CD4-positive, alpha-beta T cell treated with Interleukin-6 for 4 hours (primary cell): Measurements from ENCODE around the gene MAPK8.
A peak's percentile ranks its signal among the peaks of the same experiment; 100 is the strongest.

Experiments used
- DNase-seq: peaks from one replicate; pipeline ENCODE4 v3.0.0-alpha.2; 2020; ENCODE audit warnings: mixed read lengths

Gene MAPK8

DNA sequence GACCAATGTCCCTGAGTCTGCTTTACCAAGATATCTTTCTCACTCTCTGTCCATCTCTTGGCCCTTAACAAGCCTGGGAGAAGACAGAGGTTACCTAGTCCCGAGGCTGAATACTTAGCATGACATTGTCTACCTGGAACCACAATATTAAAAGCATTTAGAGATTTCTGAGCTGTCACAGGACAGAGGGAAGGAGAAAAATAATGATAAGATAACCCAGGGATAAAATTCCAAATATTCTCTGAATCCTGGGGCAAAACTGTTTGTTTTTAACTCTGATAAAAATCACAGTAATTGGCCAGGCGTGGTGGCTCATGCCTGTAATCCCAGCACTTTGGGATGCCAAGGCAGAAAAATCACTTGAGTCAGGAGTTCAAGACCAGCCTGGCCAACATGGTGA lies 12.0 kb upstream of the MAPK8 start:
- no peak for DNase-seq

GRCh38 chr10:48296576-48297098 lies 9.8 kb upstream of the MAPK8 start:
- no peak for DNase-seq

GRCh38 chr10:48299066-48299465 lies 7.4 kb upstream of the MAPK8 start:
- DNase-seq = no peak

GRCh38 chr10:48299692-48300091 lies 6.8 kb upstream of the MAPK8 start:
- DNase-seq = no peak

GRCh38 chr10:48300556-48300955 lies 5.9 kb upstream of the MAPK8 start:
- DNase-seq = no peak

DNA sequence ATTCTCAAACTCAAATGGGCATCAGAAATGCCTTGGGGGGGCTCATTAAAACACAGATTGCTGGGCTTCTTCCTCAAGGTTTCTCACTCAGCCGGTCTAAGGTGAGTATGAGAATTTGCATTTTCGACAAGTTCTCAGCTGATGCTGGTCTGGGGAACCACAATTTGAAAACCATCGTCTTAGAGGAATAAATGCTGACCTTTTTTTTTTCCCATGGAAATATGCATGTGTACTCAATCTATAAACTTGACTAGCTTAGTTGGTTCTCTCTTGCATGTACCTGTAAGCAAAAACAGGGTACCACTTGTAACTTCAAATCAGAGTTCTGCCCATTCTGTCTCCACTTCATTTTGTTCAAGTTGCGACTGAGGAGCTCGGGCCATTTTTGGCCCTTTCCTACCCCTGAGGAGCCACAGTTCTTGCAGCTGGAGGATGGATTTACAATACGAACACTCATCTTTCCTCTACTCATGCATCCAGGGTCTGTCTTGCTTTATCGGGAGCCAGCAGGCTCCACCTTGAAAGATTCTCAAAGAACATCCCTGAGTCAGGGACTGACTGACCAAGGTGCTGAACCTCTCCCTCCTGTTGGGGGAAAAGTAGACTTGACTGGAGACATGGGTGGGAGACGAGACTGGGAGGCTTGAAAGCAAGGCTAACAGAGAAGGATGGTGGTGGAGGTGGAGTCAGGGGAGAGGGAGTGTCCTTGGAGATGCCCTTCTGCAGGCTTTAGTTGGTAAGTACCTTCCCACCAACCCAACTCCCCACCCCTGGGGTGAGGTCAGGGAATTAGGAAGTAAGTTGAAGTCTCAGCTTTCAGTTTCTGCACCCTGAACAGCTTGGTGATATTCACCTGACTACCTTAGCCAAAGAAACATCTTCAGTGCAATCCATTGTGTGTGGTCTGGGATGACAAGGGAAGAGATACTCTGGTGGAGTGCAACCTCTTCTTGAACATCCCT lies 3.7 kb upstream of the MAPK8 start:
- DNase-seq = no peak

DNA sequence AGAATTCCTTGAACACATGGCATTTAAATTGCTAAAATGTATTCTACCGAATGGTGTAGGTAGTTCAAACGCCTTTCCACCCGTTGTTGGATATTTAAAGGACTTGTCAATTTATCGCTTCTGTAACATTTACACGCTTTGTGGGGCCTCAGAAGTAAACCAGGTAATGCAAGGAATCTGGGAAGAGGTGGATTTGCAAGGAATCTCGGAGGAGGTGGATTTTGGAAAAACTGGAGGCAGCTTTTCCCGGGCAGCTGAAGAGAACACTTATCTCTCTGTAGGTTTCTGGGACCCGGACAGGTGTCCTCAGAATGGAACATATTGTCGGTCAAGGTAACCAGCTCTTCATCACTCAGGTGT lies 592 bp upstream of the MAPK8 start:
- no peak for DNase-seq

DNA sequence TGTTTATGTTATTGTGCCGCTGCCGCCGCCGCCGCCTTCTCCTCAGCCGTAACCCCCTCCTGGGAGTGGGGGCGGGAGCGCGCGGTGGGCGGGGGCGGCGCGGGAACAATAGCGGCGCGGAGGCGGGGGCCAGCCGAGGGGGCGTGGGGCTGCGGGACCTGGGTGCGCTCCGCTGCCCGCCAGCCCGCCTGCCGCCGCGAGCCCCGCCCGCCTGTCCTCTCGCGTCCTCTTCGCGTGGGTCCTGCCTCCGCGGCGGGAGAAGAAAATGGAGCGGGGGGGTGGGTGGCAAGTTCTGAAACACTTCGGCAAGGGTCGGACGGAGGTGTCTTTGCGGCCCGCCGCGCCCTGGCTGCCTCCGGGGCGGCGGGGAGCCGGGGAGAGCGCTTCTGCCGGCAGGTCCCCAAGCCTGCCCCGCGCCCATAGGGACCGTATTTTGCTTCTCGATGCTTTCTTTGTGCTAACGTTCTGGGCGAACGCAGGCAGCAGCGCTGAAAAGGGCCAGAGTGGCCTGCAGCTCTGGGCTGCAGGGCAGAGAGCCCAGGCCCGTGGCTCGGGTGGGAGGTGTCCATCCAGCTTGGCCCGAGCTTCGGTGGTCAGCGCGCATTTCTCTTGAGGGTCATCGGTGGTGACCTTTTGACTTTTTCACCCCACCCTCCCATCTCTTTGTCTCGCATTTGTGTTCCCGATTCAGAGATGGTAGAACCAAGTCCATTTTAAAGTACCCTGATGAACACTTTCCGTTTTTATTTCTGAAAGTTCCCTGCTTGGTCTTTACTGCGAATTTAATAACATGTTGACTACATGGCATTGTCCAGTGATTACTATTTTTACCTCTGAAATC lies 613 bp downstream of the MAPK8 start:
- DNase-seq = peak; percentile 79

DNA sequence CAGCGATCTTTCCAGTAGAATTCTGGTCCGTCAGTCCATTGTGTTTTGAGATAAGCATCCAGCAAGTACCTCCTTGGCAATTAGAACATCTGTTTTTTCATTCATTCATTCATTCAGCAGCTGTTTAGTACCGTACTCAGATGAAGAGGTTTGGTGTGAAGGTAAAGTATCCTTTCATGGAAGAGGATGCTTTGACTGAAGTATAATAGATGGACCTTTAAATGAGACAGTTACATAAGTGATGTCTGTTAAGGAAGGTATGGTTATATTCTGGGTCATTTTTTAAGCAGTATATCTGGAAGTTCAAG lies 1.2 kb downstream of the MAPK8 start:
- no peak for DNase-seq

GRCh38 chr10:48309711-48310226 lies 3.3 kb downstream of the MAPK8 start:
- no peak for DNase-seq

DNA sequence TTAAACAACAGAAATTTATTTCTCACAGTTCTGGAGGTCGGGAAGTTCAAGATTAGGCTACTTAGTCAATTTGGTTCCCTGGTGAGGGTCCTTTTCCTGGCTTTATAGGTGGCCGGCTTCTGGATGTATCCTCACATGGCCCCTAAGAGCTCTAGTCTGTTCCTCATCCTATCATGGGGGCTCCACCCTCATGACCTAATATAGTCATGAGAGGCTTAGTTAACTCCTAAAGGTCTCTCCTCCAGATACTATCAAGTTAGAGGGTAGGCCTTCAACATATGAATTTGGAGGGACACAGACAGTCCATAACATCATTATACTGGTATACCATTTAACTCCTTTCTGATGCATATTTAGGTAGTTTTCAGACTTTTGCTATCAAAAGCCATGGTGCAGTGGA lies 7.6 kb downstream of the MAPK8 start:
- DNase-seq = no peak

- no peak for DNase-seq
These were observed 9.8 kb downstream of the MAPK8 start for GRCh38 chr10:48316236-48316635.

DNA sequence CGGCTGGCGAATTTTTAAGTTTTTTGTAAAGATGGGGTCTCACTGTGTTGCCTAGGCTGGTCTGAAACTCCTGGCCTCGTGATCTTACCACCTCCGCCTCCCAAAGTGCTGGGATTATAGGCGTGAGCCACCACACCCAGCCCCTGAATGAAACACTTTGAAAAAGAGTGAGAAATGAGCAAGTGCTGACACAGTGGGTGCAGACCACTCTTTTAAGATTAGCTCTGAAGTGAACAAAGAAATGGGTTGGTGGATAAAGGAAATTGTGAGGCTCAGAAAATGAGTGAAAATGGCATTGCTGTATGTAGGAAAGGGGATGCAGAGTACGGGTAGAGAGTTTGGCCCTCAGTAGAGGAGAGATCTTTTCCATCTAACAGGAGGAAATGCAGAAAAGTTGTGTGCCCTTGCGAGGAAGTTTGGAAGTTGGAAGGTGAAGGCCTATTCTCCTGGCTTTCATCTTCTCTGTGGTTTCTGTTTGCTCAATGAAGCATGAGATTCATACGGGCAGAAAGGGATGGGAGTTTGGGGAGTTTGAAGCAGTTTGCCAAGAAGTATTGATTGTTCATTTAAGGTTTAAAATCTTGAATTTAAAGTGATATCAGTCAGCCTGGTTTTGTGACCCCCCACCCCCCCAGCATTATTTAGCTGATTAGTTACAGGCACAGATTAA lies 11.0 kb downstream of the MAPK8 start:
- DNase-seq = no peak

DNA sequence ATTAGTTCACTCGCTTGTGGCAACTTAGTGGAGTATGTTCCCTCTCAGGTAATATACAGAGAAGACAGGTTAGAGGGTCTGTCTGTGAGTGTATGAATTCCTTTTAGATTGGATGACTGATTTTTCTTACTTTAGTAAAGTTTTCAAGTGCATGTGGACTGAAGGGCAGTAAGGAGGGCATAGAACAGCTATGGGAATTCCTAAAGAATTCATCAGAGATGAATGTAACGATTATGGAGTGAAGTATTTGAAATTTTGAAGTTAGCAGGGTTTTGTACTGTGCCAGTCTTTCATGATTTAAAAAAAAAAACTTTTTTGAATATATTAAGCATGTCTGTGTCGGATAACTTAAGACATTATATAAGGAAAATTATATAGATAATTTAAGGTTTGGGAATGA lies 15.5 kb downstream of the MAPK8 start:
- no peak for DNase-seq

- DNase-seq = no peak
These were observed 18.1 kb downstream of the MAPK8 start for GRCh38 chr10:48324580-48324979.

GRCh38 chr10:48330269-48330668 lies 23.8 kb downstream of the MAPK8 start:
- DNase-seq = no peak

DNA sequence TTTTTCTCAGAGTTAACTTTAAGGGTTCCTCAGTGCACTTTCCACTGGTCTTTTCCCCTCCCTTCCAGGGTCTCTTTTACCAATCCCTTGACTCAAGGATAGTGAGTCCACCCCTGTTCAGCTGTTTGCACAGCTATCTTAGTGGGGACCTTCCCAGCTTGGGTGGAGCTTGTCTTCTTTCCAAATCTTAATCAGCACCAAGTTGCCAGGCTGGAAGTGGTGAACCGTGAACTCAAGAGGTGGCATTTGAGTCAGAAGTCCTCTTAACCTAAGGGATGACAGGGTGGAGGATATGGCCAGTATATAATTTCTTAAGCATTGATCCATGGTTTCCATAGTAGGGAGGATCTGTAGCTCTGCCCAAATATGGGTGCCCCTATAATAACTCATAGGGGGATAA lies 25.0 kb downstream of the MAPK8 start:
- DNase-seq = no peak

- no peak for DNase-seq
These were observed 25.8 kb downstream of the MAPK8 start for GRCh38 chr10:48332166-48332870.

DNA sequence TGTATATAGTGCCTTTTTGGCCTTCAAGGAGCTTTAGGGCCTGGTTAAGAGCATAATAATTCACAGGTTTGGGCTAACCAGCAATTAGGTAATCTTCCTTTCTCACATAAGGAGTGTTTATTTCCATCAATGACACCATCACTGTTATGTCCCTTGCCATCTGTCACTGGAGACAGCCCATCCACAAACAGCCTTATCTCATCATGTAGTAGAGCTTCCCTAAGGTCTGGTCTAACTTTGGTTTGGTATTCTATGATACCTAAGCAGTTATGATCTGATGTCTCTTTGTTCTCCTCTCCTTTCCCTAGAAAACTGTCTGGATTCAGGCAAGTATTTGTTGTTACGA lies 26.4 kb downstream of the MAPK8 start:
- DNase-seq = no peak

- DNase-seq = no peak
These were observed 27.4 kb downstream of the MAPK8 start for GRCh38 chr10:48333856-48334255.

- no peak for DNase-seq
These were observed 29.3 kb downstream of the MAPK8 start for GRCh38 chr10:48335788-48336187.

DNA sequence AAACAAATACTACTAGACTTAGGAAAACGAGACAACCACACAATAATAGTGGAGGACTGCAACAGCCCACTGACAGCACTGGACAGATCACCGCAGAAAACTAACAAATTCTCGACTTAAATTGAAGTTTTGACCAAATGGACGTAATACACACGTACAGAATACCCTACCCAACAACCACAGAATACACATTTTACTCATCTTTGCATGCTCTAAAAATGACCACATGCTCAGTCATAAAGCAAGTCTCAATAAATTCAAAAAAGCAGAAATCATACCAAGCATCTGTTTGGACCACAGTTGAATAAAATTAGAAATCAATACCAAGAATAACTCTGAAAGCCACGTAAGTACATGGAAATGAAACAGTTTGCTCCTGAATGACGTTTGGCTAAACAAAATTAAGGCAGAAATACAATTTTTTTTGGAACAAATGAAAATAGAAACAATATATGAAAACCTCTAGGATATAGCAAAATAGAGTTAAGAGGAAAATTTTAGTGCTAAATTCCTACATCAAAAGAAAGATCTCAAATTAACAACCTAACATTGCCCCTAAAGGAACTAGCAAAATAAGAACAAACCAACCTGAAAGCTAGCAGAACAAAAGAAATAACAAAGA lies 30.6 kb downstream of the MAPK8 start:
- no peak for DNase-seq
